Measurements from ENCODE around the gene GABPA. TPM values are rescaled to one million over a fixed set of nuclear protein-coding genes. Genes with fewer than 3 reads are reported as not detected.

Gene GABPA
- 14.2 and 25.2 TPM in 2 replicates for total RNA-seq

DNA sequence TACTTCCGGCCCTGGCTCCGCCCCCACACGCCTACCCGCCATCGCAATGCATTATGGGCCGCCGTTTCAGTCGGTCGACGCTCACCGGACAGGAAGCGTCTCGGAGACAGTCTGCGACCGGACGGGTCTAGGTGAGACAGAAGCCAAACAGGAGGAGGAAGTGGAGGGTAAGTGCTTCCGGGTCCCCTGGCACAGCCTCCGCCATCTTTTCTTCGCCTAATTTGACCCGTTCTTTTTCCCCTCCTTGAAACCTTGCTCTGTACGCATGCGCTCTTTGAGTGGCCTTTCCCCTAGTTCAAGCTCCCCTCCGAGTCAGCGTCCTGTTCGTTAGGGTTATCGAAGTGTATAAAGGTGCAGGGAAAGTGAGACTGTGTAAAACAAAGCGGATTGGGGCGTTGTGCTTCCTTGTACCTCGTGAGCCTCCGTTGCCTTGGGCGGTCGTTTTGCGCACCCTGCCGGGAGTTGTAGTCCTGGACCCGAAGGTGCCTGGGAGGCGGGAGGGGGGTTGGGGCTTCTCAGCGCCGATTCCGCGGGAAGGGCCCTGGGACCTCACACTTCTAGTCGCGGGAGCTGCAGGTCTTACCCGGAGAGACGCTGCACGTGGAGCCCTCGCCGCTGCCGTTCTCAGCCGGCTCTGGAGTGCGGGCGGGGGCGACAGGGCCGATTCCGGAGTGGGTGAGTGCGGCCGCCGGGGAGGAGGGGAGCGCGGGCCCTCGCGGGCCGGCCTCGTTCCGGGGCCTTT, at the start of gene GABPA, which contains the start of gene ATP5PF:
Gene GABPA (plus strand): TSS at position 69 of the 742 bp plus-strand sequence. CDS start 6,627 bp downstream, outside the sequence.
Gene ATP5PF (minus strand): TSS at position 1 of the 742 bp plus-strand sequence. CDS start 5,110 bp downstream, outside the sequence.

Other genes starting within 250 kb of the GABPA start
- gene MRPL39, start 127.5 kb upstream of the GABPA start, total RNA-seq: 23.1 and 37.8 TPM in 2 replicates
- gene JAM2, start 95.7 kb upstream of the GABPA start, total RNA-seq: 2.5 and 3.0 TPM in 2 replicates
- gene ATP5PF, start 68 bp upstream of the GABPA start, total RNA-seq: 85.5 and 96.0 TPM in 2 replicates